GM23248 (cell line): ENCODE data around the gene TRDN.

ENCODE experiments used
- EZH2 ChIP-seq: fragments of 200-600 bp; sonication (generic); IDR thresholded peaks from 2 replicates; pipeline ENCODE4 v1.6.1; 2018; ENCODE audit warnings: antibody characterized with exemption, mild to moderate bottlenecking; ENCODE audit not compliant: insufficient read depth, poor library complexity, severe bottlenecking
- EZH2phosphoT487 ChIP-seq: fragments of 200-600 bp; sonication (generic); IDR thresholded peaks from 2 replicates; pipeline ENCODE4 v1.6.1; 2018; ENCODE audit warnings: antibody characterized with exemption, moderate library complexity, mild to moderate bottlenecking, low read depth; ENCODE audit not compliant: insufficient read depth

DNA sequence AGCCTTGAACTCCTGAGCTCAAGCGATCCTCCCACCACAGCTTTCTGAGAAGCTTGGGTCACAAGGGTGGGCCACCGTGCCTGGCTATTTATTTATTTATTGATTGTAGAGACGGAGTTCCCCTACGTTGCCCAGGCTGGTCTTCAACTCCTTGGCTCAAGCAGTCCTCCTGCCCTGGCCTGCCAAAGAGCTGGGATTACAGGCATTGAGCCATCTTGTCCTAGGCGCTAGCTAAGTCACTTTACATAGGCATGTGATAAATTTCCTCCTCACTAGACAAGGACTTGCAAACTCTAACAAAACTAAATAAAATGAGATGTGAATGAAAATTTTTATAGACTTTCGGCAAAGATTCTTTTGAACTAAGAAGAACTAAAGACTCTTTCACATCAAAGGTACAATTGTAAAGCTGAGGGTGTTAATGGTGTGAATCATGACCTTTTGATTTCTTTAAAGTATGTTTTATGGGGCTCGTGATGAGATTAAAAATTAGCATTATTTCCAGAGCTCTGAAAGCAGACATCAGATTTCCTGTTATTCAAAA, 428.7 kb downstream of the TRDN start:
- TF ChIP-seq EZH2 (no peak), EZH2phosphoT487 (no peak)
